ENCODE results near the gene SLC22A4. TPM values are rescaled to one million over a fixed set of nuclear protein-coding genes. Genes with fewer than 3 reads are reported as not detected.
A peak's percentile ranks its signal among the peaks of the same experiment; 100 is the strongest.

The SLC22A4 gene
- total RNA-seq, 1 experiment from 2014 or later = 8.3 TPM

- DNase-seq (ENCODE audit: low read depth) = no peak
These were observed 78.3 kb downstream of the SLC22A4 start for GRCh38 chr5:132372542-132372941.

- DNase-seq (ENCODE audit: low read depth) = no peak
These were observed 81.8 kb downstream of the SLC22A4 start for GRCh38 chr5:132375957-132376356.

DNA sequence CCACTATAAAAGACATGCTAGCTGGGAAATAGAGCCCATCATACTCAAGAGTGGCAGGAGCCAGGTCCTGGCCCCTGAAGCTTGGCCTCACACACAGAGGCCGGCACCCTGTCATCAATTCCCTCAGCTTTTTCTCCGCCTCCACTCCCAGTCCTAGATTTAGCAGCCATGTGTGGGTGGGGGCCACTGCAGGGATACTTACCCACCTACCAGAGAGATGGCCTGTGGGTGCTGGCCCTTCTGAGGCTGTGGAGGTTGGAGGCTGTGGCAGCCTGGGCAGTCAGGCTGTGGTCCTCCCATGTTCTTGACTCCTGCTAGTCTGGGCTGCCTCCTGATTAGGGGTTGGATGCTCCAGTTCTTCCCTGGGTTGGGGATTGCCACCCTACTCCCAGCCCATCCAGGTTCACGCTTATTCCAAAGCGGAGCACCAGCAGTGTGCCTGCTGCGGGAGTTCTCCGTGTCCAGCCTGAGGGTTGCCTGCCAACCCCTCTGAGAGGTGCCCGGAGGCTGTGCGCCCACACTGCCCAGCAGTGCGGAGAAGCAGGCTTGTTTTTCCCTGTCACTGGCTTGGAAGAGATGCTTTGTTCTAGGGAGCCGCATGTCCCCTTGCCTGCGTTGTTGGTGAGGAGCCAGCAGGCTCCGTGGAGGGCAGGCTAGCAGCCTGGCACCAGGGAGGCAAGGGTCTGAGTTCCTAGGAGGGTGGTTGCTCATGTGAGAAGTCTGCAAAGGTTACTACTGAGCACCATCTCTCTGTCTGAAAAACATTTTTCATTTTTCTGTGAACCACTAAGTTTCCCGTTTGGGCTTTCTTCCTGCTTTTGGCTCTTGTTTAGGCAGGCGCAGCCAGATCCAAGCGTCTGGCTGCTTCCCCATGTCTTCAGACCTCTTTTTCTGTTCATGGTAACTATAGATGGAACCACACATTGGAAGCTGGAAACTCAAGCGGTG lies 82.8 kb downstream of the SLC22A4 start:
- no peak for DNase-seq (ENCODE audit: low read depth)

- no peak for DNase-seq (ENCODE audit: low read depth)
These were observed 83.5 kb downstream of the SLC22A4 start for GRCh38 chr5:132377738-132378137.

GRCh38 chr5:132378580-132378979 lies 84.4 kb downstream of the SLC22A4 start:
- no peak for DNase-seq (ENCODE audit: low read depth)

DNA sequence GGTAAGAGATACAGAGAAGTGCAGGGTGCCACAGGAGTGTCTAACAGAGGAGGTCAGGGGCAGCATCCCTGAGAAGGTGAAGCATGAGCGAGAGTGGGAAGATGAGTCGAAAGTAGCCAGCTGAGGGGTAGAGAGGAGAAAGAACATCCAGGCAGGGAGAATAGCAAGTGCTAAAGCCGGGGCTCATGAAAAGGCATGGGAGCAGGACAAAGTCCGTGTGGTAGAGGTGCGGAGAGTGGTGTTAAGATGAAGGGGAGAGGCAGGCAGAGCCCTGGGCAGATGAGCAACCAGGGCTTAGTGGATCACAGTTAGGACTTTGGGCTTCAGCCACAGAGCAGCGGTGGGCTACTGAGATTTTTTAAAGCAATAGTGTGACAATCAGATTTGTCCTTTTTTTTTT lies 85.9 kb downstream of the SLC22A4 start:
- no peak for DNase-seq (ENCODE audit: low read depth)

GRCh38 chr5:132380741-132381140 lies 86.5 kb downstream of the SLC22A4 start:
- DNase-seq (ENCODE audit: low read depth) = no peak

GRCh38 chr5:132381614-132382013 lies 87.4 kb downstream of the SLC22A4 start:
- no peak for DNase-seq (ENCODE audit: low read depth)

DNA sequence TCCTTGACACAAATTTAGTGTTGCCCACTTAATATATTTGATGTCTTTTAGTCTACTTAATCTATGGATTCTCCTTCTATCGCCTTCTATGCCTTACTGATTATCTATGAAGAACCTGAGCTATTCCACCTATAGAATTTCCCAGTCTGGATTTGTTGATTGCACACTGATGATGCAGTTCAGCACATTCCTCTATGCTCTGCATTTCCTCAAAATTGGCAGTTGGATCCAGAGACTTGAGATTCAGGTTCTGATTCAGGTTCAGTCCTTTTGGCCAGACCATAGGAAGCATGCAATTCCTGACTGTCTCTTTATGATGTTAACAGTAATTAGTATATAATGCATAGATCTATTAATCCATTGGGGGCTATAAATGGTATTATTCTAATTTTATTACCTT lies 89.1 kb downstream of the SLC22A4 start:
- DNase-seq (ENCODE audit: low read depth) = no peak

DNA sequence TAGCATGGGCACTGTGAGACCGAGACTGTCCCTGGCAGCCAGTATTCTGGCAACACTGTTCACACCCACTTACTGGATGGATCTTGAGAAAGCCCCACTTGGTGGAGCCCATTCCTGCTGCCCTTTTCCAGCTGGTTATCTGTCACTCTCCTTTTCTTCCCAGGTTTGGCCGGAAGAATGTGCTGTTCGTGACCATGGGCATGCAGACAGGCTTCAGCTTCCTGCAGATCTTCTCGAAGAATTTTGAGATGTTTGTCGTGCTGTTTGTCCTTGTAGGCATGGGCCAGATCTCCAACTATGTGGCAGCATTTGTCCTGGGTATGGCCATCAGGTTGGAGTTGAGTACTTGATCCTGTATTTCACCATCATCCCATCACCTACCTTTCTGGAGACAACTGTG lies 89.8 kb downstream of the SLC22A4 start:
- DNase-seq (ENCODE audit: low read depth) = no peak

- no peak for DNase-seq (ENCODE audit: low read depth)
These were observed 90.4 kb downstream of the SLC22A4 start for GRCh38 chr5:132384506-132385050.

DNA sequence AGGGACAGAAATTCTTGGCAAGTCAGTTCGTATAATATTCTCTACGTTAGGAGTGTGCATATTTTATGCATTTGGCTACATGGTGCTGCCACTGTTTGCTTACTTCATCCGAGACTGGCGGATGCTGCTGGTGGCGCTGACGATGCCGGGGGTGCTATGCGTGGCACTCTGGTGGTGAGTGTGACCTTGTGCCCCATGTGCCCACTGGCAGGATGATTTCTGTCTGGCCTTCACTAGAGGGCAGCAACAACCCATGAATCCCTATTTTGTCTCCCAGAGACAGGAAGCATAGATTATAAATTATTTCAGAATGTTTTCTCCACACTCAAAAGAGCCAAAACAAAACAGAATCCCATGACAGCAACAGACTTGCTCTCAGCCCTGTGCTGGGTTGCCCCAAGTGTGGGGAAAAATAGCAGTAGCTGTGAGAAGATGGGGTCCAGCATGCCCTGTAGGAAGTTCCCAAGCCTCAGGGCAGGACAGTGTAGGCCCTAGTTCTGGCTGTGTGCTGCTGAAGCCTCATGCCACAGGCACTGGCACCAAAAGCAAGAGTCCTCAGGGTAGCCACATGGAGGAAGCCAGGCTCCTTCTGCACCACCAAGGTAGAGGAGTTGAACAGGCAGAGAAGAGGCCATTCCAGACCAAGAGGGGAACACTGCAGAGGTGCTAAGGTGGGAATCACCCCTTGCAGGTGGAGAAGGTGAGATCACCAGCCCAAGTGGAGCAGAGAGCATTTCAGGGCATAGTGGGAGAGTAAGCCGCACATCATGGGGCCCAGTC lies 91.3 kb downstream of the SLC22A4 start:
- DNase-seq (ENCODE audit: low read depth) = peak; percentile 76

- peak; percentile 75 for DNase-seq (ENCODE audit: low read depth)
These were observed 92.6 kb downstream of the SLC22A4 start for GRCh38 chr5:132386644-132387286.

GRCh38 chr5:132387640-132388117 lies 93.5 kb downstream of the SLC22A4 start:
- peak; percentile 100 for DNase-seq (ENCODE audit: low read depth)

DNA sequence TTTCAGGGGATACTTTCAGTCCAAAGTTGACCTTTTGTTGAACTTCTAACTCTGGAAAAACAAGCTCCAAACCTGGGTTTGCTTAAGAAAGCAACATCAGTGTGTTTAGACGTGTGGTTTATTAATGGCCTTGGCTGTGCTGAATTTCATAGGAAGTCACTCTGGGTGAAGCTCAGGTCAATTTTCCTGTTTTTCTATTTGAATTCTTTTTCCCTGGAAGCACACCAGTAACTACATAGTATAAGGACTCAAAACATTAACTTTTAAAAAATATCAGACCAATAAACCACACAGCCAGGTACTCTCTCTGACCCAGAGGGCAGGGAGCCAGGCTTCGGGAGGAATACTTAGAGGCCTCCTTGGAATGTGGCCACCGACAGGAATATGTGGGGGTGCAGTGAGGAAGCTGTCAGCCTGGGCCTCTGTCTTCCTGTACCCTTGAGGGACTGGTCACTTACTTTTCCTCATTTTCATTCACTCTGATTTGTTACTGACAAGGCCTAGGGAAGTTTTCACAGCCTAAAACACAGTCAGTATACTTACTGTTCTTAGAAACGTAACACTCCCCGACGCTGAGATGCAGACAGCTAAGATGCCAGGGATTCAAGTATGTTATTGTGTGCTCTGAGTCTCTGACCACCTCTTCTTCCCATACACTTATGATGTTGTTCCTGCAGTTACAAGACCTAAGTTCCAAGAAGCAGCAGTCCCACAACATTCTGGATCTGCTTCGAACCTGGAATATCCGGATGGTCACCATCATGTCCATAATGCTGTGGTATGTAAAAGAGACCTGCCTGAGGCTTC lies 94.3 kb downstream of the SLC22A4 start:
- peak; percentile 67 for DNase-seq (ENCODE audit: low read depth)

DNA sequence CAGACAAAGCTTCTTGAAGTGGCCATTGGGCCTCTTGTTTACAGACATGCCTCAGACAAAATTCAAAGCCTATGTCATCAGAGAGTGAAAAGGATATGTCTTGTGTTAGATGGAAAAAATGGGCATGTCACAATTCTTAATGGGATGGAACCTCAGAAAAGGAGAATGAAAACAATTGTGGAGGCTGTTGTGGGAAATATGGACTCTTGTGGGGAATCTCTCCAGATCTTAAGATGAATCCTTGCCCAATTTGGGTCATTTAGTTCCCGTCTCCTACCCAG lies 94.8 kb downstream of the SLC22A4 start:
- peak; percentile 13 for DNase-seq (ENCODE audit: low read depth)

DNA sequence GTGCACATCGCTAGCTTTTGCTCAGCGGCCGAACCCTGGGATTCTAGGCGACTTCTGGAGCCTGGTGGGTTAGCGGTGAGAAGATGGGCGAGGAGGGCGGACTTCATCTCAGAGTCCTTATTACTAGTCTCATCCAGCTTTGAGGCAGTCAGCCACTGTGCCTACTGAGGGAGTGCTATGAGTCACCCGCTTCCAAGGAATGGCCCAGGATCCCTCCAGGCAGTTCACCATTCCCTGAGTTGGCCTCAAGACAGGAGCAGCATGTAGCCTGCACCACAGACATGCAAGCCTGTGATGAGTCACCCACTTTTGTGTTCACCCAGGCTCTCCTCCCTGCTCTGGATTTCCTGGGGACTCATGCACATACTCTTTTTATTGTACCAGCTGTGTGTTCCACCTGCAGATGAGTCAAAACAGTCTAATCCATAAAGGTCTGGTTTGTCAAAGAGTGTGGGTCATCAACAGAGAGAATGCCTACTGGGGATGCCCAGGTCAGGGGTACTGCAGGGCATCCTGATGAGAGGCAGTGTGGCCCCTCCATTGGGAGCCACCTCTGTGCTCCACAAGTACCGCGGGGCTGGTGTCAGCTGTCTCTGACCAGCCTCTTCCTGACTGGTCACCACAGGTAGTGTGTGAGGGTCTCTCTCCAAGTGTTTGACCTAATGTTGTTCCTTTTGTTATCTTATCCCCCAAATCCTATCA lies 95.5 kb downstream of the SLC22A4 start:
- DNase-seq (ENCODE audit: low read depth) = peak; percentile 100

GRCh38 chr5:132391247-132391646 lies 97.1 kb downstream of the SLC22A4 start:
- DNase-seq (ENCODE audit: low read depth) = no peak

- DNase-seq (ENCODE audit: low read depth) = no peak
These were observed 97.7 kb downstream of the SLC22A4 start for GRCh38 chr5:132391870-132392269.

DNA sequence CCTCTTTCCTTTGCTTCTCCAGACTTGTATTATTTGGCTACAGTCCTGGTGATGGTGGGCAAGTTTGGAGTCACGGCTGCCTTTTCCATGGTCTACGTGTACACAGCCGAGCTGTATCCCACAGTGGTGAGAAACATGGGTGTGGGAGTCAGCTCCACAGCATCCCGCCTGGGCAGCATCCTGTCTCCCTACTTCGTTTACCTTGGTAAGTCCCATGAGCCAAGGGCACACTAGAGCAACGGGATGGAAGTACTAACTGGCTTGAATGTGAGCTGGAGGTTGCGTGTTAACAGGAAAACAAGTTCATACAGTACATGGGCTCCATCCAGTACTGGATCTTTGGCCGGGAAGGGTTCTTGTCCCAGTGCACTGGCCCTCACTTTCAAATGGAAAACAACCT lies 98.2 kb downstream of the SLC22A4 start:
- DNase-seq (ENCODE audit: low read depth) = no peak
